ENCODE results near the gene KLHL33.

The KLHL33 gene

DNA sequence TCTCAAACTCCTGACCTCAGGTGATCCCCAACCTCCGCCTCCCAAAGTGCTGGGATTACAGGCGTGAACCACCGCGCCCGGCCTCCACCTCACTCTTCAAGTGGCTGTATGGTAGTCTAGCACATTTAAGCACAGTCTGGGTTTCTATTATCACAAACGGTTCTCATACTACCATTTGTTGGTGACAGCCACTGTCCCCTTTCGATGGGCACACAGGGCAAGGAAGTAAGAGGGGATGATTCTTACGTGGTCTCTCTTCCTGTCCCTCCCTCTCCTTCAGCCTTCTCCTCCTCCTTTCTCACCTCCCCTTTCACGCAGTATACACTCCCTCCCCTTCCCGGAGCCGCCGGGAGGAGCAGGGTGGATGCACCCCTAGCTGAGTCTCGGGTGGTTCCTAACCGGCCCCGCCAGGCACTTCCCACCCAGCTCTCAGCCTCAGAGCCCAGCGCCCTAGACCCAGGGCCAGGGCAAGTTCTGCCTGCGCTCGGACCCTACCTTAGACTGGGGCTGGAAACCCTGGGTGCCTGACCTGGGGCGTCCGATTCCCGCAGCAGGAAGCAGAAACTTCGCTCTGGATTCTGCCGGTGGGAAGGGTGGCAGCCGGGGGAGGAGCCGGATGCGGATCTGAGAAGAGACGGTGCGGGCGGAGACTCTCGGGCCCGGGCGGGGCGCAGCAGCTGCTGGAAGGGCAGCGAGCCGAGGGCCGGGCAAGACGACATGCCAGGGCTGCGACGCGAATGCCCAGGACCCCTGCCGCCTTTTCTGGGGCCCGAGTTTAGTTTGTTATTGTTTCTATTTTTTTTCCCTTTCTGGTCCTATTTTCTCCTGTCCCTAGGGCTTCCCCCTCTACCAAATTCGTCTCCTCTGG is 22.9 kb downstream of the KLHL33 start, which contains the start of gene TEP1:
TEP1 (minus strand) TSS at position 626 of the 868 bp plus-strand sequence. CDS start 5,062 bp downstream, outside the sequence.
- peak; percentile 83 for DNase-seq

DNA sequence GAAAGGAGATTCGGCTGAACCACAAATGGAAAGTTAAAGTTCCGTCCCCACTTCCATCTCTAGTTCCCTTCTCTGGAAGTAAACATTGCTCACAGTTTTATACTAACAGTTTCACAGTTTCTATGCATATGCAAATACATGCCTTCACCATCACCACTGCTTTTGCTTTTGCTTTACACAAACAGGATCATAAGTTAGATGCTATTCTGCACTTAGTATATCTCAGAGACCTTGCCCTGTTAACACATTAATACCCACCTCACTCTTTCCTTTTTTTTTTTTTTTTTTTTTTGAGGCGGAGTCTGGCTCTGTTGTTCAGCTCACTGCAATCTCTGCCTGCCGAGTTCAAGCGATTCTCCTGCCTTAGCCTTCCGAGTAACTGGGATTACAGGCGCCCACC is 23.6 kb downstream of the KLHL33 start:
- no peak for DNase-seq

DNA sequence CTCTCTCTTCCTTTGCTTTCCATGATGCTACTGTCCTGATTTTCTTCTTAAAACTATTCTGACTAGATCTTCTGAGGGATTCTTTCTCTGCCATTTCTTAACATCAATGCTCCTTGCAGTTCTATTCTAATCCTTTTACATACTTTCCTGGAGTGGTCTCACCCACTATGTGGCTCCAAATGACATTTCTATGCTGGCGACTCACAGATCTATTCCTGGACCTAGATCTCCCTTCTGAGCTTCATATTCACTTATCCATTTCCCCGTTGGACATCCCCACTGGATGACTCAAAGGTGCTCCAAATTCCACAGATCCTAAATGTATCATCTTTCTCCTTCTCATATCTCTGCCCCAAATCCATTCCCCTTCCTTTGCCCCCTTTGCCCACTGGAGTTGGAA is 26.7 kb downstream of the KLHL33 start:
- DNase-seq, result no peak

DNA sequence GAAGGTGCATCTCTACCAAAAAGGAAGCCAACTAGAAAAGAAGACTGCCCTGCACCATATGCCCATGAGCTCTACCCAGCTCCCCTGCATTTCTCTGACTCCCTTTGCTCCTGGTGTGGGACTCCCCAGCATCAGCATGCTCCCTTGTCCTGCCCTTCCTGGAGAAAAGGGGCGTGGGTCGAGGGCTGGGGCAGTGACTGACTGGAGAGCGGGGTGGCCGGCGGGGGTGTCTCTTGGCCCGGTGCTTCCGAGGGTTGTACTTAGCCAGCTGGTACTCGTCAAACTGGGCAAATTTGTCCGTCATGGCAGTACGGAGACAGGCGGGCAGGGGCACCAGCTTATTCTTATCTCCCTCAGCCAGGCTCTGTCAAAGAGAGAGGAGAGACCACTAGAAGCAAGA is 32.4 kb downstream of the KLHL33 start:
- no peak for DNase-seq

DNA sequence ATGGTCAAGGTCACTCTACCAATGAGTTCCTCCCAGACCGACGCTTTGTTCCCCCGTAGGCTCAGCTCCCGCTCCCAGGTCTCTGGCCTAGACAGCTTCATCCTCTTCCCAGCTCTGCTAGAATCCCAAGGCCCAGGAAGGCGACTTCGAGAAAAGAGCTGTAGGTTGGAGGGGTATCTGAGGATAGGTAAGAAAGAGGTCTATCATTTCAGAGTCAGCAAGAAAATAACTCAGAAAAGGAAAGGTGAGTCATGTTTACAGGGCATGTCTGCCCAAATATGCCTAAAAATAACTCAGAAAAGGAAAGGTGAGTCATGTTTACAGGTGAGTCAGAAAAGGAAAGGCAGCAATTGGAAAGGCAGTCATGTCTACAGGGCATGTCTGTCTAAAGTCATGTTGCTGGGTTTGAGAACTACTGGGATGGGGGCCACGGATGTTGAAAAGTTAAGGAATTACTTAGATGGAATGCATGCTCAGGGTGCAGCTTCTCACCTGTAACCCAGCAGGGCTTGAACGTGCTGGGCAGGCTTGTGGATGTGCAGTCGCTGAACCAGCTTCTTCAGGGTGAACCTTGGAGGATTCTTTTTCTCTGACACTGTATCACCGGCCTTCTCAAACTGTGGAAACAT is 34.9 kb downstream of the KLHL33 start:
- no peak for DNase-seq

DNA sequence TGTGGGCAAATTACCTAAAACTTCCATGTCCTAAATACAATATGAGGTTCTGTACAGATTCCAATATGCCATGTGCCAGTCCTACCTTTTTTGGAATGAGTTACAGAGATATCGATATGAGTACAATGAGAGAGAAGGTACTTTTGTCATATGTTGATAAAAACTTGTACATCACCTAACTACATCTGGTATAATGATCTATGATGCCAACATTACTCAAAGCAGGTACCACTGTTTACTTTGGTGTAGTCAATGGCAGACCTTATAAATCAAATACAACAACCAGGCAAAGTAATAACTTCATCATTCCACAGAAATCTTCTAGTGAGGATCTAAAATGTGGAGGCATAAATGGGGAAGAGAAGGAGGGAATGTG is 35.4 kb downstream of the KLHL33 start:
- DNase-seq, result no peak

DNA sequence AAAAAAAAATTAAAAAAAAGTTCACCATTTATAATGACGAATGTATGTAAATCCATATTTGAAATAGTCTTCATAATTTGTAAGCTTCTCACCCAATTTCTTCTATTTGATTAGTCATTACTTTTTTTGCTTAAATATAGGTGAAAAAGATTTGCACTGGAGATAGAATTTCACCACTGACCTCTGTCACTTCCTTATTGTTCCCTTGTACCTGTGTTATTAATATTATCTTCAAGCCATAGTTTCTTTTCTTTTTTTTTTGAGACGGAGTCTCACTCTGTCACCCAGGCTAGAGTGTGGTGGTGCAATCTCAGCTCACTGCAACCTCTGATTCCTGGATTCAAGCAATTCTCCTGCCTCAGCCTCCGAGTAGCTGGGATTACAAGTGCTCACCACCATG is 38.5 kb downstream of the KLHL33 start:
- DNase-seq, result no peak

DNA sequence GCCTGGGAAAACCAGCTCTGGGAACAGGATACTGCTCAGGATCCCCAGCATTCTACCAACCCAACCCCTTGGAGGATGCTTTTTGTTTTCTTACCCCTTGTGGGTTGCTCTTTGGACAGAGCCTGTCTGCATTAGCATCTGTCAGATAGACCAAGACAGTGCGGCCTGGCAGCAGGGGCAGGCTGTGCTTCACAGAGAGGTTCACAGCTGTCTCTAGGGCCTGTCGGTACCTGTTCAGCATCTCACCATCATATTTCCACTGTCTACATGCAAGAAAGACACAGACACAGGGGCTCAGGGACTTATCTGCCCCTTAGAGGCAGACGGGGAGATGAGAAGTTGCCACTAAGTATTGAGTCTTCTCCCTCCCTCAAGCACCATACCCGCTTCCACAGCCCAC is 44.5 kb downstream of the KLHL33 start:
- DNase-seq, result no peak

DNA sequence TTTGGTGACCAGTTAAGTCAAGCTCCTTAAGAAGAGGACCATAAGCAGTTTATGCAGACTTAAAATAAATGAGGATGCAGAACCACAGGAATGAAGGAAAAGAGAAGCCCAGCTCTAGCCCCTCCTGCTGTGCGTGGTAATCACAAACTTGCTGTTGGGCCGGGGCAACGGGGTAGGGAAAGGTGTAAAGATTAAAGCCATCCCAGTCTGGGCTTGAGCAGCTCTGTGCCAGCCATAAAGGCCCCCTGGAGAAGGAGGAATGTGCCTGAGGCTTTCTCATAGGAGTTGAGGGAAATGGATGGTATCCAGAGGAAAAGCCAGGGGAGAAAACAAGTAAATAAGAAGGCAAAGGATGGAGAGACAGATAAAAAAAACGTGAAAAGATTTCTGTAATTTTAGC is 47.8 kb downstream of the KLHL33 start:
- no peak for DNase-seq

DNA sequence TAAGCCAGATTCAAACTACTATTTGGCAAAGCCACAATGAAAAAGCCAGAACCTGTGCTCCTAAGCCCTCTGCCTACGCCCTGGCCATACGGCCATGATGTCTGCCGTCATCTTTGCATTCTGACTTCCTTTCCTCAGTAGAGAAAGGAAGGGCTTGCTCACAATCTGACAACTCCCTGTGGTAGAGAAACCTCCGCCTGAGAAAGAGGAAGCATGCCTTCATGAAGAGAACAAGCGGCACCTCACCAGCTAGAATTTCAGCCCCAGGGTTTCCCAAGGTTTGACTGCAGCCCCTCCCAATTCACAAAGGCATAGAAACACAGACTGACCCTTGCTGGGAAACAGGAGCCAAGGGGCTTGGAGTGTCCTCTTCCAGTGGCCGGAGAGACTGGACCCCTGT is 48.4 kb downstream of the KLHL33 start:
- no peak for DNase-seq

DNA sequence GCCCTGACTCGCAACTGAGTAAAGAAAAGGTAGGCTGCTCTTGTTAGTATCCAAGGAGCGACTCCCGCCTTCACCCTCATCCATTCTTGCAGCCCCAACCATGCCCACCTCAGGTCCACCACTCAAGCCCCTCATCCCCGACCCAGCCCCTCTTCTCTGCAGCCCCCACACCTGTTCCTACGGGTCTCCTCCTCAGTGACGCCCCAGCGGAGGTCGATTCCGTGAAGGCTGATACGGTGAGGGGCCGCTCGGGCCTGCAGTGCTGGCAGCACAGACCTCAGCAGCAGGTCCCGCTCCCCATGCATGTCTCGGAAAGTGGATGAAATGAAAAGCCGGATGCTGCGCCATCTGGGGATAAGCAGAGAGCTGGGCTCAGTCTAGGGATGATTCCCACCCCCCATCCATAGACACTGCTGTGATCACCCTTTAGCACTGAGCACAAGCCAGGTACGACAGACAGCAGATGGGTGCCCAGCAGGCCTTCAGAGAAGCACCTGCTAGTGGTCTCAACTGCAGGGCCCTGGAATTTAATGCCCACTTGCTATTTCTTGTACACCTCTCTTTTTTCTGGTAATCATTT is 49.6 kb downstream of the KLHL33 start:
- DNase-seq, result no peak

DNA sequence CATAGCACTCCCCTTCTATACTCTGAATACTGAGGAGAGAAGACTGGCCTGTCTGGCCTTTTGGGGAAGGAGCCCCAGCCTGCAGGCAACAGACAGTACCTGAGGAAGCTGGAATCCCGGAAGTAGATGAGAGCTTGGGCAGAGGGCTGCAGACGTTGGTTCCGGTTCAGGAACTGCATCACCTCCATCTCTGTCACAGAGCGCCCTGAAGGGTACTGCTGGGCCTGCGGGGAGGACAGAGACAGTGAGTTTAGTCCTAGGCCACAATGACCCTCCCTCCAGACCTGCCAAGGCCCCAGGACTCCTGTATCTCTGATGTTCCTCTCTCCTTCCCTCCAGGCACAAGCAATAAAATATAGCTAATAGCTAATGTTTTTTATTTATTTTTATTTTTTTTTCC is 51.1 kb downstream of the KLHL33 start:
- no peak for DNase-seq

DNA sequence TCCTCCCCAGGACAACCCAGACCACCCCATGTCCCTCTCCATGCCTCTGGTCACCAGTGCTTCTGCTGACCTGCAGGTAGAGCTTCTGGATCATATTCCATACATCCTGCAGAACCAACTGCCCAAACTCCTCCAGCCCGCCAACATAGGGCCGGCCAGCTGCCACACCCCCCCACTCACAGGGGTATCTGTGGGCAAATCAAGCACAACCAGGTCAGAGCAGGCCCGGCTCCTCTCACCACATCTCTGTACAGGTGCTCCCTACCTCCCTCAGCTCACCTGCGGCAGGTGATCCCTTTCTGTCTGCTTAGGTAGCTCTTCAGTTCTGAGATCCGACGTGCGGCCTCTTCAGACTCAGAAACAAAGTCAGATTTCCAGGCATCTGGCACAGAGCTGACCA is 51.6 kb downstream of the KLHL33 start:
- DNase-seq, result no peak

DNA sequence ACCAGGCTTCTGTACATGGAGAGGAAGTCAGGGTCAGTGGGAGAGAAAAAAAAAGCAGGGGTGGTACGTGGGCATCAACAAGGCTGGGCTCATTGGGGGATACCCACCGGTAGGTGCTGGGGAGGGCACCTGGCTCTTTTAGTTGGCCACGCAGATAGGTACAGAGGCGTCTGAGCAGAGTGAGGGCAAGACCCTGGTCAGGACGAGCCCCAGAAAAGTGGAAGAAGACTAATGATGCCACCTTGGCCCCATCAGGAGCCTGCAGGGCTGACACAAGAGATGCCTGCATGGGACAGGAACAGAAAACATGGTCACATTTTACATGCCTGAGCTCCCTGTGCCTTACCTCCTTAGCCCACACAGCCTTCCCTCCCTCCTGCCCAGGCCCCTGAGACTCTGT is 52.3 kb downstream of the KLHL33 start:
- DNase-seq, result no peak

DNA sequence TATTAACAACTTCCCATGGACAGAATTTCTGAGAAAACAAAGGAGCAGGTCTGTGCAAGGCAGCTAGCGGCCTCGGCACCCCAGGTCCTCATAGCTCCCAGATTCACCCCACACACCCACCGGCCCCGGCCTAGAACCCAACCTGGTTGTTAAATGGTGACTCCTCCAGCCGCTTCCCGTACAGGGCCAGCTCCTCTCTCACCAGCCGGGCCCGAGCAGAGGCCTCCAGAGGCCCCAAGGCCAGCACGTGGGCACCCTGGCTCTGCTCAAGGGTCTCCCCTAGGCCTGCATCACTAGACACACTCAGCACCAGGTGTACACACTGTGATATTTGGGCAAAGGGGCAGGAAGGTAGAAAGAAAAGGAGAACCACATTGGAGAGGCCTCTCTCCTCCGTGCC is 52.9 kb downstream of the KLHL33 start:
- DNase-seq, result no peak

DNA sequence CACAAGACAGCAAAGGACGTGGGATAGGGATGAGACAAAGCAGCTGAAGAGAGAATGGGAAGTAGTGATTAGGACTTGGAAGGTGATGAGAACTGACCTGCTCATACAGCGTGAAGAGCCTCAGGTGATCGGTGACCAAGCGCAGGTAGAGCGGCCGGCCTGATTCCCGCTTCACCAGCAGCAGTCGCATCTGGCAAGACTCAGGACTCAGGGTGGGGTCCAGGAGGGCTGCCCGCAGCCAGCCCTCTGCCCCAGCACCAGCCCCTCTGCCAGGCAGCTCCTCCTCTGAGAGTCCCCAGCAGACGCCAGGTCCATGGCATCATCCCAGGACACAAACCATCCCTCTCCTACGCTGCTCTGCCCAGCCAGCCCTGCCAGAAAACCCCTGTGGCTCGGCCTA is 53.4 kb downstream of the KLHL33 start:
- no peak for DNase-seq

DNA sequence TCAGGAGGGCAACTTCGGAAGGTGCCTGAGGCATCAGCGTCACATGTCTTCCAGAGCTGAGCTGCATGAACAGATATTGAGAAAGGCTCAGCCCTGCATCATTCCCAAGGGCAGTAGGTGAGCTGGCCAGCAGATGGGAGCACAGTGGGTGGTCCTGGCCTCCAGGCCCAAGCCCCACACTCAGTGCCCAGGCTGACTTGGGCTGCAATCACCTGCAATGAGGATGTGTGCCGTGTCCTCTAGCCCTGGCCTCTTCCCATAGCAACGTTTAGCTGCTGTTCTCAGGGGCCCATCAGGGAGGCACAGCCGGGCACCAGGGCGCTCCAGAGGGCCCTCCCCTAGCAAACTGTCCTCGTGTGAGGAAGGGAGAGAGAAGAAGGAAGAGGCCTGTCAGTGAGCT is 54.6 kb downstream of the KLHL33 start:
- no peak for DNase-seq

DNA sequence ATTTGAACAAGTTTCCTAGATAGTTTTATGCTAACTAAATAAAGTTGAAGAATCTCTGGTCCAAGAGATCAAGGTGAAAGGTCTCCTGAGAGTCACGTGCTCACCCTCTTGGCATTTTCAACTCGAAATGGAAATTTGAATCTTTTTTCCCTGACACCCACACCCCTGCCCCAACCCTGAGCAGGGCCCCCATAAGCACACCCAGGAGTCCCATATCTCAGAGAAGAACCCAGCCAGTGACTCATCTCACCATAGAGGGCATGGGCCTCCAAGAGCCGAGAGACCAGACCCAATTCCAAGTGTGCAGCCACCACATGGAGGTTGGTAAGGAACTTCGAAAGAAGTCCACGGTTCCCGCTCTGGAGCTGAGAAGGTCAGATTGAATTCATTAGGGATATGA is 55.3 kb downstream of the KLHL33 start:
- no peak for DNase-seq

DNA sequence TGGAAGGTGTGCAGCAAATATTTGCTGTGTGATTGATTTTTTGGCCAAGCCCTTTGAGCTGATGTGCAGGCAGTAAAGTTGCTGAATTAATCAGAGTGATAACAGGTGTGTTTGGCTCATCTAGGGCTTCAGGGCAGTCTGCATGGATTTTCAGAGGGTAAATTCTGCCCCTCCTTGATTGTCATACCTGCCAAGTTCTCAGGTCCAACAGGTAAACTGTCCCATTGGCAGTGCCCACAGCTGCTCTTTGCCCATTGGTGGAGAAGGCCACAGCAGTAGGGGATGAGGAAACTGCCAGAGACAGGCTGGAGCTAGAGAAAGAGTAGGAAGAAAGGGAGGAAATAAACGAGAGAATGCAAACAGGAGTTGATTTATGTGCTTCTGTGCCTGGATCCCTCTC is 56.2 kb downstream of the KLHL33 start:
- DNase-seq, result no peak

DNA sequence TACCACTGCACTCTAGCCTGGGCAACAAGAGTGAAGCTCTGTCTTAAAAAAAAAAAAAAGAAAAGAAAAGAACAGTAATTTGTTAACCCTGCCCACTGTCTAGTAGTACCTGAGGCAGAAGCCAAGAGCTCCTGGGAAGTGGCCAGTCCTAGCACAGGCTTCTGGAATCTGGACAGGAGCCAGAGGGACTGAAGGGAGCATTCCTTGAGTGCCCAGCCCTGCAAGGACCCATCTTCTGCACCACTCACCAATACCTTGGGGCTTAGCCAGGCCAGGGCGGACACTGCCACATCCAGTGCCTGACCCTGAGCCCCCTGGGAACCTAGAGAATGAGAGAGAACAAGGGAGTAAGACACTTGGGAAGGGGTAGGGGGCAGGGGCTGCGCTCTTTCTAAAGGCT is 58.8 kb downstream of the KLHL33 start:
- DNase-seq, result no peak

DNA sequence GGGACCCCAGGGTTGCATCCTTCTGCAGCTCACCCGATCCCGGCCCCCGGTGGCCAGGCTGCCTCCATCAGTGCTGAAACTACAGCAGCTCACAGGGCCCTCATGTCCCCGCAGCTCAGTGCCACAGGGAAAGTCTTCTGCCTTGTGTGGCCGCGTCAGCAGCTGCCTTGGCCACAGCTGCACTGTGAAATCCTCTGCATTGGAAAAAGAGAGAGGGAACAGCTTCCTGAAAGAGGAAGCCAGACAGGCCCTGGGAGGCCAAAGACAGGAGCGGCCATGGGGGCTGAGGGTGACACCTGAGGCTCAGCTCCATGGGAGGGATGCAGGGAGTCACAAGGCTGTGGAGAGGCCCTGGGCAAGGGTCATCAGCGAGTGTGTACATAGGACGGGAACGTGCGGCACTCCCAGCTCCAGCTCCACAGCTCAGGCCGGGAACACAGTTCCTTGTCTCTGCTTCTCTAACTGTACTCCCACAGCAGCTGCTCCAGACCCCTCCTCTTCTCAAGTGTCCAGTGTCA is 59.8 kb downstream of the KLHL33 start:
- DNase-seq, result no peak

All from NCI-H1105 treated with DMSO at 0.1 percent for 48 hours (cell line).